Raji (cell line): Measurements from ENCODE around the gene ASCC3.

Experiments used
- POLR2A ChIP-seq: IDR thresholded peaks from 2 replicates; pipeline ENCODE4 v1.6.1; 2011; ENCODE audit warnings: low read depth, low read length, control low read depth; ENCODE audit not compliant: insufficient read depth

Gene ASCC3

DNA sequence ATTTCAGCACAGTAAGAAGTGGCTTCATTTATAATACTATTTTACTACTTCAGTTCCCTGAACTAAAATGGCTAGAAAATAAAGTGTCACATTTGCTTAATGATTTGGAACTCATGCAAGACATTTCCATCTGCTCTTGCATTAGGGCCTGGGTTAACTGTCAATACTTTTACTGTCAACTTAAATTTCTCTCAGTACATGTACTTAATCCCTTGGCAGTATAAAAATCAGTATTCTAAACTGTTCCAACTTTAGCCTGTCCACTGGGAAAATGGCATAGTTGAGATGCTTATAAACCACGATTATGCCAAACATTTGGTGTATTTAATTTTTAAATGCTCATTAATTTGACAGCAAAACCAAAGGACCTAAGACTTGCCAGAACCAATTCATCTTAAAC lies 154.5 kb downstream of the ASCC3 start:
- no peak for TF ChIP-seq POLR2A

DNA sequence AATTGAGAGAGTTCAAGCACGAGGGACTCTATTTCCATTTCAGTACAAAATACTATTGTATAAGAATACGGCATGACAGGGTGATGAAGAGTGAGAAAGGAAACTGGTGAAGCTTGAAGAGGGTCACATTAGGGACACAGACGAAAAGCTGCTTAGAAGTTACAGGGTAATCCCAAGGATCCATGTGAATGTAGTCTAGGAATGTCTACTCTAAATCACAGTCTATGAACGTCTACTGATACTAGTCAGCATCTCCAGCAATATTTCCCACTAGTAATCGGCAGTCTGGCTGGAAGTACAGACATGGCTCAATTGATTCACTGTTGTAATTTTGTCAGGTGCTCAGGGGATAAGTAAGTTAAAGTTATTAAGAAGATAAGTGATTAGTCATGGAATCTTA lies 156.4 kb downstream of the ASCC3 start:
- TF ChIP-seq POLR2A = no peak

GRCh38 chr6:100724222-100724621 lies 156.9 kb downstream of the ASCC3 start:
- TF ChIP-seq POLR2A = no peak

GRCh38 chr6:100721256-100721655 lies 159.9 kb downstream of the ASCC3 start:
- no peak for TF ChIP-seq POLR2A

- no peak for TF ChIP-seq POLR2A
Observed at GRCh38 chr6:100719883-100720682, 161.0 kb downstream of the ASCC3 start.

GRCh38 chr6:100712997-100713396 lies 168.1 kb downstream of the ASCC3 start:
- TF ChIP-seq POLR2A = no peak

DNA sequence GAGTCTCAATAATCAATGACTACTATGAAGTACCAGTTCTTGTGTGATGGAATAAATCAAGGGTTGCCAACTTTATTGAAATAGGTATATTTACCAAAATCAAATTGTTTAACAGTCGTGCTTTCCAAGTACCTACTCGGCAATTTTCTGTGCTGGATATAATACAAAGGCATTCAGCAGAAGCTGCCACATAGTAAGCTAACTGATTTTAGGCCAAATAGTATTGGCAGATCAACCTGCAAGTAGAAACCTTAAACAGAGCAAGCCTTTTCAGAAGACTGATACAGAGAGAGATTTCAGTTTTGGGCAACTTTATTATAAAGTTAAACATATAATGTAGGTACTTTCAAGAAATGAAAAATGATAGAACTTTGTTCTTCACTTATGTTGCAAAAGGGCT lies 174.6 kb downstream of the ASCC3 start:
- TF ChIP-seq POLR2A = no peak

GRCh38 chr6:100704961-100705360 lies 176.2 kb downstream of the ASCC3 start:
- TF ChIP-seq POLR2A = no peak

DNA sequence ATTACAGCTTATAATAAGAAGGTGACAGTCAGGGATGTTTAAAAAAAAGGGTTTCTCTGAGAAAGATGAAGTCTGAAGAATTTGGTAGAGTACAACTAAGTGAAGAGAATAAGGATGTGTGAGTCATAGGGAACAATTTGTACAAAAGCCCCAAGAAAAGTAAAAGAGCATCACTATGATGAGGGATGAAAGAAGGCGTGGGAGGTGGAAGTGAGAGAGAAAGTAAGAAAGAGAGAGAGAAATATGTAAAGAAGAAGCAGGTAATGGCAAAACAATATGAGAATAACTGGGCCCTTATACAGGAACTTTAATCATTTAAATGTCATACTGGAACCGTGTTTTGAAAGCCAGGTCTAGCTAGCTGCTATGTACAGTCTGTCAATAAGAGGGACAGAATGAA lies 179.4 kb downstream of the ASCC3 start:
- TF ChIP-seq POLR2A = no peak

GRCh38 chr6:100700009-100700408 lies 181.1 kb downstream of the ASCC3 start:
- no peak for TF ChIP-seq POLR2A

GRCh38 chr6:100695445-100695844 lies 185.7 kb downstream of the ASCC3 start:
- TF ChIP-seq POLR2A = no peak

GRCh38 chr6:100693249-100693927 lies 187.7 kb downstream of the ASCC3 start:
- no peak for TF ChIP-seq POLR2A

GRCh38 chr6:100691972-100692371 lies 189.2 kb downstream of the ASCC3 start:
- TF ChIP-seq POLR2A = no peak

- no peak for TF ChIP-seq POLR2A
Observed at GRCh38 chr6:100686216-100686615, 194.9 kb downstream of the ASCC3 start.

DNA sequence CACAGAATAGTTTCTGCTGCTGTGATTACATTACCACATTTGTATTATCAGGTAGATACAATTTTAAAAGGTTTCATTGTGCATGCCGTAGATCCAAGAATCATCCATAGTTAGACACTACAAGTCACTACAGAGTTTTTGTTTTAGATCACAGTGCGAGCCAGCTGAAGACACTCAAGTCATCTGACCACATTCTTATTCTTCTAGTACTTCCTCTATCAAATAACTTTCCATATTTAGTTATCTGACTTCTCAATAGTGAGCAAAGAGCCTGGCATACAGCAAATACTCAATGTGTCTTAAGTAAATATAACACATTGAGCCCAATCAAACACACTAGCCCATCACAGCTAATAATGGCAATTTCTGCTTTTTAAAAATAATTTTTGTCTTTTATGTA lies 195.4 kb downstream of the ASCC3 start:
- no peak for TF ChIP-seq POLR2A

DNA sequence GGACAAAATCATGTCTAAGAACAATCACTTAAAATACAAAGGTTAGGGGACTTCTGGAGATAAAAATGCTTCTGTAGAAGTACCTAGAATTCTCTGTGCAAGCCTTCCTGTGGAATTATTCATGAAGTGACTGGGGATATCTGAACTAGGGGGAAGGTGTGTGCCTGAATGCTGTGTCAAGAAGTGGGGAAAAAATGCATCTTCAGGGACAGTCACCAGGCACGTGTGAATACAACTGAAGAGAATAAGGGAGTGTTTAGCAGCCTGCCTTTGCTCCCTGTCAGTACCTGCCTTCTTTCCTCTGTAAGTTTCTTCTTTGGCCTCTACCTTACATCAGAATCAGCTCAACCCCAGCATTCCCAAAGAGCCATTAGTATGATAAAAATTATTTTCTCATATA lies 201.0 kb downstream of the ASCC3 start:
- no peak for TF ChIP-seq POLR2A

- TF ChIP-seq POLR2A = no peak
Observed at GRCh38 chr6:100678027-100678426, 203.1 kb downstream of the ASCC3 start.

- TF ChIP-seq POLR2A = no peak
Observed at GRCh38 chr6:100677240-100677639, 203.9 kb downstream of the ASCC3 start.
